Activated CD8-positive, alpha-beta memory T cell treated with anti-CD3 and anti-CD28 coated beads, Interleukin-2, amount 50 U/mL, for 4 hours (primary cell): Measurements from ENCODE around the gene TBC1D8.
A peak's percentile ranks its signal among the peaks of the same experiment; 100 is the strongest.

Source experiments
- DNase-seq: peaks from one replicate; pipeline ENCODE4 v3.0.0-alpha.2; 2020

TBC1D8 gene

DNA sequence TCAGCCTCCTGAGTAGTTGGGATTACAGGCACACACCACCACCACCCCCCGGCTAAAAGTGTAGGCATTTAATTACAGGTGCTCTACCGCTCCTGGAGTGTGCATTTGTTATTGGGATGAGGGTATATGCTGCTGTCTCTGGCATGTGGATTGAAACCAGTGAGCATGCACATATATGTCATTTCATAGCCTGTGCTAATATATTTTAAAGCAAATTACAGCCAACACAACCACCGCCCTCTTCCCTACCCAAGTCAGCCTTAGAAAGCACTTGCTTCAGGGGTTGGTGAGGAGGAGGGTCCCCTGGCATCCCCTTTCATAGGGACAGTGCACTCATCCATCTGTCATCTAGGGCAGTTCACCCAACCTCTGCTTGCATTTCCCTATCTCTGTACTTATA is 10.5 kb upstream of the TBC1D8 start:
- DNase-seq: no peak

DNA sequence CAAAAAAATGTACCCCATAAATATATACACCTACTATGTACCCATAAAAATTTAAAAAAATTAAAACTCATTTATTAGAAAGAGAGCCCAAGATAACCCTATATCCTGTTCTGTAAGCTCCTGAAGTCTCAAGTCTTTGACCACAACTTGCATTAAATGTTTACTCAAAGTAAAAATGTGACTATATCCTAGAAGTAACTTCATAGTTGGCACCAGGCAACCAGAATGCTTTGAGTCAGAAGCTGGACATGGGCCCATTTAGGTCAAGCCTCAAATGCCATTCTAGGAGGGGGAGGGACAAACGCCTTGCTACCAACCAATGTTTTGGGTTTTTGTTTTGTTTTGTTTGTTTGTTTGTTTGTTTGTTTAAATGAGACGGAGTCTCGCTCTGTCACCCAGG is 9.3 kb upstream of the TBC1D8 start:
- DNase-seq: no peak

DNA sequence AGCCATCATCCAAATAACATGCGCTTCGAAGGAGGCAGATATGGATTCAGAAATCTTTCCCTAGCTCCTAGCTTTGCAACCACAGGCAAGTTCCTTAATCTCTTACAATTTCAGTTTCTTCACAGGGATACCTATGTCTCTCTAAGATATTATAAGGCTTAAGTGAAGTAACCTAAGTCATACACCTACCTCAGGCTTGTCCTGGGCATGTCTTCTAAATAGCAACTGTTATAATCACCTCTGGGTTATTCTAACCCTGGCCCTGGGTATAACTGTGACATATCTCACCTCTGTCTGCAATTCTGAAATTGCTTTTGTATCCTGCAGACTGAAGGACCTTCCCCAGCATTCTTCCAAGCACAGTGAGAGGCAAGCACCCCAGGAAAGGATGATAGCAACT is 8.3 kb upstream of the TBC1D8 start:
- no peak for DNase-seq

DNA sequence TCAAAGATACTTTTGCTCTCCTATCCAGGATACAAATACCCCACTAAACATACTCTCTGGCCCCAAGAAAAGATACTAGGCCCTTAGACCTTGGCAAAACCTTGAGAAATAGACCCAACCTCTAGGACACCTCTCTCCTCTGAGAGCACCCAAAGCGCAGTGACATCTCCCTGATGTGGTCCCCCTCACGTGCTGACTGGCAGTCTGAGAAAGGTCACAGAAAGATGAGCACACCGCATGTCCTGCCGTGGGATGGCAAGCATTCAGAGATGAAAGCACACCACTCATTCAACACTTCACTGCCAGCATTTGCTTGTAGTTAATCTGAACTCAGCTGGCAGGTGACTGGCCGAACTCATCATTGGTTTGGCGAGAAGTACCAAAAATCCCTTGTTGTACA is 6.1 kb upstream of the TBC1D8 start:
- peak; percentile 19 for DNase-seq

DNA sequence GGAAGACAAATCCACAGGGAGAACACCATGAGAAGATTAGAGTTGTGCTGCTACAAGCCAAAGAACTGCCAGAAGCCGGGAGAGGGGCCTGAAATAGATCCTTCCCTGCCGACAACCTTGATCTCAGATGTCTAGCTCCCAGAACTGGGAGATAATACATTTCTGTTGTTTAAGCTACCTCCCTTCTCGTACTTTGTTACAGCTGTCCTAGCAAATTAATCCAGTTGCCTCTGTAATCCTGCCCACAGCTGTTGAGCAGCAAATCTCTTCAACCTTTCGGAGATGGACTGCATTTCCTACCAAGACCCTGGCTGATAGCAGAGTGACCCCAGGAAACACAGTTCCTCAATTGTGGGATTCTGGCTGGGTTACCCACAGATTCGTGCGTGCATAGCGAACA is 2.6 kb upstream of the TBC1D8 start:
- DNase-seq: no peak

DNA sequence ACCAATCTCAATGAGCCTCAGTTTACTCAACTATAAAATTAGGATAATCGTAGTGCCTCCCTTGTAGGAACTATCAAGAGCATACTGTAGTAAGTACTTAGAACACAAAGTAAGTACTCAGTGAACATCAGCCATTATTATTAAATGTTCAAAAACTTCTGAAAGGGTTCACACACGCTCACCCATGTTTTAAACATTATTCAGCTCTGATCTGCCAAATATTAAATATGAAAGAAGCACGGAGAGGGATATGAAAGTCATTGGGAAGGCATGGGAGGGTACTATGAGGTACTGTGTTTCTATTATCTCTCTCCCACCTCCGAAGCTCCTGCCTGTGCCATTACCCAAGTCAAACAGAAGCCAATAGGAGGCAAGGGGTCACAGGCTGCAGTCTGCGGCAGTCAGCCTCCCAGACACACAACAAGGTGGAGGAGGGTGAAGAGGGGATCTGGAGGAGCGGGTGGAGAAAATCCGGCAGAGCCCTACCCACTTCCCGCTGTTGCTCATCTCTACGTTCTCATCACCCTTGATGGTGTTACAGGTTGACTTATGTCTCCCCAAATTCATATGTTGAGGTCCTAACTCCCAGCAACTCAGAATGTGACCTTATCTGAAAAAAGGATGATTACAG is 2.0 kb upstream of the TBC1D8 start:
- no peak for DNase-seq

DNA sequence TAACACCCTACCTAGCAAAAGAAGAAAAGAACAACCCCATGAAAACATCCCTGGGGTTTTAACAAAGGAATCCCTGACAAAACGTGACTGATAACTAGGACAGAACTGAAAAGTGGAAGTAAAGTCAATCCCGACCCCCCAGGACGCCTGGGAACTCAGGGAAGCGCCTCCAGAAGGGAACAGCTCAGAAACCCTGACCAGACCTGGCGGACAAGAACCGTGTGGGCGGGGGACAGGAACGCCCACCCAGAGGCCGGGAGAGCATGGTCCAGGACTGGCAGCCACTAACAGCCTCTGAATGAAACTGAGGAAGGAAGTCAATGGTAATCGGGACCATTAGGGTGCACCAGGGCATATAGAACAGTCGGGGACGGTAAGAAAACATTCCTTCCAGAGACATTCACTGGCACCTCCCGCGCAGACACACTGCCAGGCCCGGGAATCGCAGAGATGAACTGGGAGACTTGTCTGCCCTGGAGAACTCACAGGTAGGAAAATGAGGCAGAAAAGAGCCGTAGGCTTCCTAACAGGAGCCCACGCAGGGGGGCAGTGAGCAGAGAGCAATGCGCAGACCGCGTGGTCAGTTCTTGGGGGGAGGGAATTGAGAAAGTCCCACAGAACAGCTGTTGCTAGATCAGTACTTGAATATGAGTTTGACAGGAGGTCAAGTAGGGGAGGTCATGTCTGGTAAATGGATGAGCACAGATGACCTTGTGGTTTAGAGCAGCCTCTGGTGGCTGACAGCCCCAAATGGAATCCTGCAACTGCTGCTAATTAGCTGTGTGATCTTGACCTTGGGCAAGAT is 1.3 kb upstream of the TBC1D8 start:
- no peak for DNase-seq

DNA sequence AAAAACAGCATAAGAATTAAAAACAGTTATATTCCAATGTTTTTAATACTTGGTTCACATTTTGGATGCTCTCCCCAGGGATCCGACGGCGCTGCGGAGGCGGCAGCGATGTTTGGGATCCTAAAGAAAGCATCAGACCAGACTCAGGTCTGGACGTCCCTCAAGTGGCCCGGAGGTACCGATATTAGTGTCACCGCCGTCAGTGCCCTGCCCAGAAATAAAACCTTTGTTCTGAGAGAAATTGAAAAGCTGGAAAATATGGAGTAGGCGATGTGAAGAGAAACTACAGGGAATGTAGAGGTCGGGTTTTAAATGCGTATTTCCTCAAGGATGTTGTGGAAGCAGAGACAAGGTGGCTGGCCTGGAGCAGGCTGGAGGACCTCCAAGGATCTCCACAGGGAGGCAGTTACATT is 683 bp upstream of the TBC1D8 start:
- no peak for DNase-seq

DNA sequence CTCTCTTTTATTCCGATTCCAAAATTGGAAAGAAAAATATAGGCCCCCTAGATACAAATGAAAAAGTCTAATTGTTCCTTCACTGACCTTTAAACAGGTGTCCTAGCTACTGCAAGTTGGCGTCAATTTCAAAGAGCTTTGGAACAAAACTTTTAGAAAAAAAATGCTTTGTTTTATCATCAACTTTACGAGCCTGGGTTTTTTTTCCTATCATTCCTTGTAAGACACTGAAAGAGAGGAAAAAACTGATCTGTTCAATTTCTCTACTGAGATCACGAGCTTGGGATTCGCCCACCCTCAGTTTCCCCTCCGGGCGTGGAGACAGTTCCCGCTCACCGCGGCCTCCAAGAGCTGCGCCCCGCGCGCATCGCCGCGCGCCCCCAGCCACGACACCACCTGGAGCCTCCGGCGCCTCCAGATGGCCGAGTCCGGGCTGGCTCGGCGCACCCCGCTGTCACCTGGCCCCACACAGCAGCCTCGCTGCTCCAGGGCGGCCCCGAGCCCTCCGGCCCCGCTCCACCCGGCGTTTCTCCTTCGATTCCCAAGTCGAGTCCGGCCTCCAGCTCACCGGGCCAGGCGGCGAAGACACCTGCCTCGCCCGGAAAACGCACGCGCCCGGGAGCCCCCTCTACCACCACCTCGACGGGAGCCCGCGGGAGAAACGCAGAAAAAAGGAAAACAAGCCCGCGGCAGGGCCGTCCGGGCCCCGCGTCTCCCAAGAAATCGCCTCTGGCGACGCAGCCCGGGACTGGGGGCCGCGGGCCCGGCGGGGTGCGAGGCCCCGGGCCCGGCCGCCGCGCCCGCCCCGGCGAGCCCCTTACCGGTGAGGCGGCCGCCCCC is 656 bp downstream of the TBC1D8 start:
- DNase-seq: peak; percentile 21

DNA sequence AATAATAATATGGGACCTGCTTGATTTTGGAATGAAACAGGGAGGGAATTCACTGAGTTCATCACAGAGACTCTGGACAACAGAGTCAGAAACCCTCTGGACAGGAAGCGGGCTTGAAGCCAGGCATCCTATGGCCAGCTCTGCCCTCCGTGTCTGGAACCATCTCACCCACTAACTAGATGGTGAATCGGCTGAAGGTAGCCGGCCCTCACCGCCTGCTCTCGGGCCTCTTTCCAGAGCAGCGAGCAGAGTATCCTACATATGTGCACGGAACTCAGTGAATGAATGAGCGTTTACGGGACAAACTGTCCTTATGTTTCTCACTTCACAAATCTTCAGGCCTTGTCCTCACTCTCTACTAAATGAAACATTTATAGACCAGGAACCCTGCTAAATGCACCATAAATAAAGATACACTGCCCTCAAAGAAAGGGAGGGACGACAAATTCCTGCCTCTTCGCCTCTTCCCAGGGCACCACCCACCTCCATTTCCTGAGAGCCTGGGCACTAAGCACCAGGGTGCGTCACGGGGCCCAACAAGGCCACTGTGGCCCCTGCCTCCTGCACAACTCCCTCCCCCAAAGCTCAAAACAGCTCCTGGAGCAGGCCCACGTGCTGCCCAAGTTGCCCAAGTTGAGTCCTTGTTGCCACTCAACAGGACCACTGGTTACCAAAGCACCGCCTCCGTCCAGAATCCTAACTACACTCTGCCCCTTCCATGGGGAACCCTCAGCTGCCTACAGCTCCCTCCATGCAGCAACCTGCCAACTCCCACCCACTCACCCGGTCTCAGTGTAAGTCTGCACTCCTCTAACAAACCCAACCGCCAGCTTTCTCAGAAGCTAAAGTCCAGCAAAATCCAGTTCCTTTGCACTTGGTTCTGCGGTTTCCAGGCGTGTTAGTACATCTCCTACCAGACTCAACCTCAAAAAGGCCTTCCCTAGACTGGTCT is 1.7 kb downstream of the TBC1D8 start:
- no peak for DNase-seq

DNA sequence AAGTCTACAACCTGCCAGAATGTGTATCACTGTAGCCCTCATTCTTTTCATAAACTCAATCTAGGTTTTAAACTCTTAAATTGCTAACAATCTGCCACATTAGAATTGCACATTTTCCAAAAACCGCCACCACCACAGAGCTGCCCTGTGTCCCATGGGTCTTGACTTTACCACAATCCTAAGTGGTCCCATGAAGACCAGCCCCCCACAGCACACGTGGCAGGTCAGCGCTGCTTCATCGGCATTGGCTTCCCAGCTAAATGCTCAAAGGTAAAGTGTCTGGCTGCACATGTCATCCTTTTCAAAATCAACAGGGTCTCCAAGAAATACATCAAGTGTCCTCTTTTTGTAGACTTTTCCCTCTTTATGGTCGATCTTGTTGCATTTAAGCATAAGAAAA is 2.4 kb downstream of the TBC1D8 start:
- no peak for DNase-seq

DNA sequence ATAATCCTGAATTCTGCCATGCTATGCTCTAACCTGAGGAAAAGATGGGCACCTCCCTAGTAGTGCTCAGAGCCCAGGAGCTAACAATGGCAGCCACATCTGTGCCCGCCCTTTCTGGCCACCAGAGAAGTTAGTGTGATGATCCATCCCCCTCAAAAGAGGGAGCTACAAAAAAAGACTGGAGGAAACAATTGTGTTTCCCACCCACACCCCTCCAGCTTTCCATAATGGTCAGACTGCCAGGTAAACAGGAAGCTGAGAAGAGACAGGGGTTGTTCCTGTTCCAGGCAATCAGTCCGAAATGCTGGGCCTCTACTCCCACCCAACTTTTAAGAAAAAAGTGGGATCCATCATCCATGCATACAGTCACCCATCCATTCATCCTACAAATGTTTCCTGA is 3.2 kb downstream of the TBC1D8 start:
- DNase-seq: no peak

DNA sequence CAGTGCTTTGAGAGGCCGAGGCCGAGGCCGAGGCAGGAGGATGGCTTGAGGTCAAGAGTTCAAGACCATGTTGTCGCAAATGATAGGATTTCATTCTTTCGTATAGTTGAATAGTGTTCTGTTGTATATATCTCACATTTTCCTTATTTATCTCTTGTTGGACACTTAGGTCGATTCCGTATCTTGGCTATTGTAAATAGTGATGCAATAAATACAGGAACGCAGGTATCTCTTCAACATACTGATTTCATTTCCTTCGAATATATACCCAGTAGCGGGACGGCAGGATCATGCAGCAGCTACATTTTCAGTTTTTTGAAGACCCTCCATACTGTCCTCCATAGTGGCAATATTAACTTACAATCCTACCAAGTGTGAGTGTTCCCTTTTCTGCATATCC is 4.1 kb downstream of the TBC1D8 start:
- DNase-seq: no peak

DNA sequence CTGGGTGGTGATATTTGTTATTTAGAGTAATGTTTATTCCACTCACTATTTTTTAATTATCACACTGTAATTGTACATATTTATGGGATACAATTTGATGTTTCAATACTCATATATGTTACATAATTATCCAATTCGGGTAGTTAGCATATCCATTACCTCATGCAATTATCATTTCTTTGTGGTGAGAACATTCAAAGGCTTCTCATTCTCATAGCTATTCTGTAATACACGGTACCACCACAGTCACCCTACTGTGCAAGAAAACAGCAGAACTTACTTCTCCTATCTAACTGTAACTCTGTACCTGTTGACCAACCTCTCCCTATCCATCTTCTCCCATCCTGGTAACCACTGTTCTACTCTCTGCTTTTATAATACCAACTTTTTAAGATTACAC is 4.6 kb downstream of the TBC1D8 start:
- DNase-seq: no peak

DNA sequence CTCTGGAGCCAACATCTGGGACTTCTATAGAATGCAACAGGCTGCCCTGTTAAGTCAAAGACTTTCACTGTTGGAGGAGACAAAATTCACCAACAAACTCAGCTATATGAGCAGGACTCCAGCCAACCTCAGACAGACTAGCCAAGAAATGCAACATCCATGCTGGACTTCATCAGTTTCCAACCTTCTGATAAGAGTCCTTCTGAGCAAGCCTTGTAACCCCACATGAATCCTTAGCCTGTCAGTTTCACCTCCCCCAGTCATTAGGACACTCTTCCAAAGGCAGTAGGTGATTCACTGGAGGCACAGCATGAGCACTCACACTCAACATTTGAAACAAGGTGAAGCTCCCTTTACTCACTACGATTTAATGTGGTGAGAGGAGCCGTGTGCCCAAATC is 5.8 kb downstream of the TBC1D8 start:
- DNase-seq: no peak

DNA sequence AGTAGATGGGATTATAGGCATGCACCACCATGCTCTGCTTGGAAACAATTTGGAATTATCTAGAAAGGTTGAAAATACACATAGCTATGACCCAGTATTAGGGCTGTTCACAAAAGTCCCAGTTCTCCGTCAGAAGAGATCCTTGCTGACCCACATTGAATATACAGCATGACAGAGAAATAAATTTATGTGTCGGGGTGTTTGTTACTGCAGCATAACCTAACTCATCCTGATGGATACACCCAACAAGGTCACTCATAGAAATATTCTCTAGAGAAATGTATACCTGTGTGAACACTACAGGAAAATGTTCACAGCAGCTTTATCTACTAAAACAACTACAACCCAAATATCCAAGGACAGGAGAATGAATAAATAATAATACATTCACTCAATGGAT is 9.0 kb downstream of the TBC1D8 start:
- DNase-seq: no peak

DNA sequence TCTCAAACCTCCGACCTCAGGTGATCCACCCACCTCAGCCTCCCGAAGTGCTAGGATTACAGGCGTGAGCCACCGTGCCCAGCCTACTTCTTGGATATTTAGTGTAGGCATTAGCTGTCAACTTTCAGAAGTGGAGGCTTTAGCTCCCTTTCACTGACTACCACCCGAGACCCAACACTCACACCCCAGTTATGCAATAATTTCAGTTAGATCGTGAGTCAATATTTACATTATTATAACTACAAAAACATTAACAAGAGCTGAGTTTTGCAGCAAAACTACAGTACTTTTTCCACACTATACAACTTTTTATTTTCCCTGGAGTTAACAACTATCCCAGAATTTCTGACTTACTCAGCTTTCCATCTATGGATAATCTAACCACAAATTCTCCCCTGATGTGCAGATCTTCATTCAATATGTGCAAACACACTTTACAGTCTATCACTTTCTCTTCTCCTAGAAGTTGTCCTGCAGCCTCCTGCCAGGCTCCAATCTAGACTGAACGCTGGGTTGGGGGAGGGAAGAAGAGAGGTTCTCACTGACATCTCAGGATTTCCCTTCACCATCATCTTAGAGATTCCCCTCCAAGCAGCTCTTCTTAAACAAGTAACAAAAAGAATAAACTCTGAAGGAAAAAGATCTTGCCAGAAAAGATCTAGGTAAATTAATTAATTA is 10.1 kb downstream of the TBC1D8 start:
- no peak for DNase-seq

DNA sequence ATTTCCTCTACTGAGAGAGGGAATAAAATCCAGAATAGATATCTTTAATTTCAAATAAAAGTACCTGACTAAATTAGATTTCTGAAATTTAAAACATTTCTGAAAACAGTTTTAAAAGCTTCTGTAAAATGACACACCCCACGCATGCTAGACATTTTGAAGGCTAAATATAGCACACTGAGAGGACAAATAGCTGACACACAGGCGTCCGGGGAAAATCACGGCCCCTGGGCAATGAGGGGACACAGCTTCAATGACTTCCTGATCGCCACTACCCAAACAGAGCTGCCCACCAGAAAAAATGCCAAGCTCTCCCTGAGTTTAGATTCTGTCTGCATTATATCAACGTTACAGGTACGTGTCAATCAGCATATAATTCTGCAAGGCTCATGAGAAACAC is 10.9 kb downstream of the TBC1D8 start:
- no peak for DNase-seq

DNA sequence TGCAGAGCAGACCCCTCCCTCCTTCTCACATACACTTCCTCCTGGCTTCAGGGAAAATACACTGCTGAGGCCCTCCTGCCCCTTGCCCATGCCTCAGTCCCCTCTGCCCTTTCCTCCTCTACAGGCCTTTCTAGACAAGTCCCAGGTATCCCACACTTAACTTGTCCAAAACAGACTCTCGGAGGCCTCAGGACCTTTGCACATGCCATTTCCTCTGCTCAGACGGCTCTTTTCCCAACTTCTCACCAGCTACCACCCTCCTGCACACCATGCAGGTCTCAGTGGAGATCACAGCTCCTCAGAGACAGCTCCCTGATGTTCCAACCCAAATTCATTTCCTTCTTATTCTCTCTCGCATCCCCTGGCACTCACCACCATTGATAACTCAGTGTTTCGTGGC is 11.7 kb downstream of the TBC1D8 start:
- no peak for DNase-seq

DNA sequence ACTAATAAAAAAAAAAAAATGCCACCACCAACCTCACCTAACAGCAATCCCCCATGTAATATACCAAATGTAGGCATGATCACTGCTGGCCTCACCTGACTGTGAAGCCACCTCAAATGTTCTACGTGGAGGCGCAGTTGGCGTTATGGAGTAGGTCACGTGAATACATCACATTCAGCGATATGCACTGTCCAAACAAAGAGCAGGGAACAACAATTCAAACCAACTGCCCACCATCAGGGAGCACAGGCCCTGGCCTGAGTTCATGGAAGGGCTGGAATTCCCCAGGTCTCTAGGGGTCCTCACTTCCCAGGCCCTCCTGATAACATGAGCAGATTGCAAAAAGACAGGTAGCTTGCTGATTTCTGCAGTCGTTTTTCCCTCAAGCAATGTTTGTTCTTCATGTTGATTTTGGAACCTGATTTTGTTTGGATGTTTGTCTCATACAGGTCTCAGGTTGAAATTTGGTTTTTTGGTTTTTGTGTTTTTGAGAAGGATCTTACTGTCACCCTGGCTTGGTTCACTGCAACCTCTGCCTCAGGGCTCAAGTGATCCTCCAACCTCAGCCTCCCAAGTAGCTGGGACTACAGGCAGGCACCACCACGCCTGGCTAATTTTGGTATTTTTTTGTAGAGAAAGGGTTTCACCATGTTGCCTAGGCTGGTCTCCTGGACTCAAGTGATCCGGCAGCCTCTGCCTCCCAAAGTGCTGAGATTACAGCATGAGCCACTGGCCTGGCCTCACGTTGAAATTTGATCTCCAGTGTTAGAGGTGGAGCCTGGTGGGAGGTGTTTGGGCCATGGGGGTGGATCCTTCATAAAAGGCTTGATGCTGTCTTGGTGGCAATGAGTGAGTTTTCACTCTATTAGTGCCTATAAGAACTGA is 15.5 kb downstream of the TBC1D8 start:
- no peak for DNase-seq

DNA sequence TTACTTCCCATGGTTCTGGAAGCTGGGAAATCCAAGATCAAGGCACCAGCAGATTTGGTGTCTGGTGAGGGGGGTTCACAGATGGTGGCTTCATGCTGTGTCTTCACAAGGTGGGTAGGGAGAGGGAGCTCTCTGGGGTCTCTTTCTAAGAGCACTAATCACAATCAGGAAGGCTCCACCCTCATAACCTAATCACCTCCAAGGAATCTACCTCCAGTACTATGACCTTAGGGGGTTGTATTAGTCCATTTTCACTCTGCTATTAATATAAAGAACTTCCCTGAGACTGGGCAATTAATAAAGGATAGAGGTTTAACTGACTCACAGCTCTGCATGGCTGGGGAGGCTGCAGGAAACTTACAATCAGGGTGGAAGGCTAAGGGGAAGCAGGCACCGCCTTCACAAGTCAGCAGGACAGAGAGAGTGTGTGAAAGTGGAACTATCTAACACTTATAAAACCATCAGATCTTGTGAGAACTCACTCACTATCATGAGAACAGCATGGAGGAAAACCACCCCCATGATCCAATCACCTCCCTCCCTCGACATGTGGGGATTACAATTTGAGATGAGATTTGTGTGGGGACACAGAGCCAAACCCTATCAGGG is 17.6 kb downstream of the TBC1D8 start:
- no peak for DNase-seq
